GM18861 (cell line): Measurements from ENCODE around the gene KRTAP6-2.

Experiments used
- ATAC-seq: cut with Tn5 transposase; IDR thresholded peaks from one replicate; pipeline ENCODE4 v1.9.1; 2021; ENCODE audit not compliant: unreplicated experiment

Gene KRTAP6-2

GRCh38 chr21:30598802-30599201 is at the start of gene KRTAP6-2:
Gene KRTAP6-2, minus strand, starts transcription at chr21:30598902. Its CDS starts 28 bp downstream, at chr21:30598874.
- ATAC-seq: no peak

GRCh38 chr21:30646904-30647414 is 48.3 kb upstream of the KRTAP6-2 start:
- no peak for ATAC-seq

- no peak for ATAC-seq
Measured at GRCh38 chr21:30642564-30642963, 43.9 kb upstream of the KRTAP6-2 start, which contains the start of gene KRTAP20-3. Gene KRTAP20-3, plus strand, starts transcription at chr21:30642864.

- no peak for ATAC-seq
Measured at GRCh38 chr21:30638686-30639085, 40.0 kb upstream of the KRTAP6-2 start.

- ATAC-seq: no peak
Measured at GRCh38 chr21:30634906-30635305, 36.2 kb upstream of the KRTAP6-2 start, which contains the start of gene KRTAP20-2. Gene KRTAP20-2, plus strand, starts transcription at chr21:30635206. Its CDS starts 58 bp downstream, at chr21:30635264.

GRCh38 chr21:30629200-30629599 is 30.5 kb upstream of the KRTAP6-2 start:
- ATAC-seq: no peak

GRCh38 chr21:30628109-30628508 is 29.4 kb upstream of the KRTAP6-2 start:
- ATAC-seq: no peak

- ATAC-seq: no peak
Measured at GRCh38 chr21:30625449-30626165, 26.9 kb upstream of the KRTAP6-2 start.

- no peak for ATAC-seq
Measured at GRCh38 chr21:30623362-30623761, 24.7 kb upstream of the KRTAP6-2 start.

- no peak for ATAC-seq
Measured at GRCh38 chr21:30620522-30620921, 21.8 kb upstream of the KRTAP6-2 start, which contains the start of gene KRTAP20-4. Gene KRTAP20-4, plus strand, starts transcription at chr21:30620627.

- no peak for ATAC-seq
Measured at GRCh38 chr21:30620080-30620479, 21.4 kb upstream of the KRTAP6-2 start.

GRCh38 chr21:30616125-30616524 is 17.4 kb upstream of the KRTAP6-2 start, which contains the start of gene KRTAP20-1:
Gene KRTAP20-1, plus strand, starts transcription at chr21:30616425. Its CDS starts 30 bp downstream, at chr21:30616455.
- ATAC-seq: no peak

GRCh38 chr21:30615199-30615598 is 16.5 kb upstream of the KRTAP6-2 start:
- ATAC-seq: no peak

- no peak for ATAC-seq
Measured at GRCh38 chr21:30613836-30614235, 15.1 kb upstream of the KRTAP6-2 start, which contains the start of gene KRTAP6-1. Gene KRTAP6-1, minus strand, starts transcription at chr21:30613930. Its CDS starts 26 bp downstream, at chr21:30613904.

GRCh38 chr21:30612132-30612531 is 13.4 kb upstream of the KRTAP6-2 start:
- ATAC-seq: no peak

- ATAC-seq: no peak
Measured at GRCh38 chr21:30605968-30606367, 7.3 kb upstream of the KRTAP6-2 start.

- ATAC-seq: no peak
Measured at GRCh38 chr21:30600787-30601186, 2.1 kb upstream of the KRTAP6-2 start, which contains the start of gene KRTAP22-1. Gene KRTAP22-1, plus strand, starts transcription at chr21:30601087.

- ATAC-seq: no peak
Measured at GRCh38 chr21:30592140-30592539, 6.6 kb downstream of the KRTAP6-2 start, which contains the start of gene KRTAP6-3. Gene KRTAP6-3, plus strand, starts transcription at chr21:30592440. Its CDS starts 6 bp downstream, at chr21:30592446.

- ATAC-seq: no peak
Measured at GRCh38 chr21:30590297-30590696, 8.4 kb downstream of the KRTAP6-2 start, which contains the start of gene KRTAP22-2. Gene KRTAP22-2, minus strand, starts transcription at chr21:30590397.

- ATAC-seq: no peak
Measured at GRCh38 chr21:30582870-30583269, 15.8 kb downstream of the KRTAP6-2 start.

- no peak for ATAC-seq
Measured at GRCh38 chr21:30580132-30580531, 18.6 kb downstream of the KRTAP6-2 start.

GRCh38 chr21:30579346-30579745 is 19.4 kb downstream of the KRTAP6-2 start:
- no peak for ATAC-seq
